Lung (tissue), 12 donors: Measurements from ENCODE around the gene OTUD3. TPM values are rescaled to one million over a fixed set of nuclear protein-coding genes. Genes with fewer than 3 reads are reported as not detected.

Experiments
- ATAC-seq: fragments of 200-7000 bp; cut with Tn5 transposase; one replicate; pipeline ENCODE4 v1.9.1; 2020; ENCODE audit warnings: moderate number of reproducible peaks; ENCODE audit not compliant: insufficient read depth, low FRiP score
- DNase-seq, 3 donors: peaks; one replicate each; pipeline ENCODE4 v3.0.0-alpha.2; 2013 to 2017
- H3K27ac ChIP-seq, 2 donors: one replicate each; pipeline ENCODE4 v1.5.1; 2013; ENCODE audit warnings: mild to moderate bottlenecking in 2 of 2, moderate library complexity in 2 of 2, control low read depth in 1 of 2, inconsistent platforms in 1 of 2, low read depth in 1 of 2, low read length in 1 of 2
- H3K27me3 ChIP-seq, 3 donors: one replicate each; pipeline ENCODE4 v1.5.1; 2013; ENCODE audit warnings: low read length in 2 of 3; ENCODE audit not compliant: control insufficient read depth in 3 of 3, insufficient read depth in 3 of 3
- H3K36me3 ChIP-seq, 4 donors: one replicate each; pipeline ENCODE4 v1.5.1; 2013; ENCODE audit warnings: low read length in 4 of 4, mild to moderate bottlenecking in 1 of 4, moderate library complexity in 1 of 4; ENCODE audit not compliant: control insufficient read depth in 4 of 4, insufficient read depth in 4 of 4
- H3K4me1 ChIP-seq, 5 donors: one replicate each; pipeline ENCODE4 v1.5.1; 2013; ENCODE audit warnings: low read length in 5 of 5, mild to moderate bottlenecking in 2 of 5, moderate library complexity in 1 of 5; ENCODE audit not compliant: control insufficient read depth in 5 of 5, insufficient read depth in 5 of 5
- H3K4me3 ChIP-seq: one replicate; pipeline ENCODE4 v1.5.1; 2013; ENCODE audit warnings: mild to moderate bottlenecking, control low read depth, moderate library complexity
- H3K9ac ChIP-seq, 2 donors: one replicate each; pipeline ENCODE4 v1.5.1; 2013; ENCODE audit warnings: low read length in 2 of 2, control low read depth in 1 of 2; ENCODE audit not compliant: insufficient read depth in 1 of 2
- H3K9me3 ChIP-seq, 4 donors: one replicate each; pipeline ENCODE4 v1.5.1; 2013; ENCODE audit warnings: low read length in 3 of 4, mild to moderate bottlenecking in 1 of 4, moderate library complexity in 1 of 4; ENCODE audit not compliant: control insufficient read depth in 4 of 4, insufficient read depth in 3 of 4
- WGBS, 2 donors: extraction: QIAGEN DNeasy Blood & Tissue Kit; methylation state at CpG; one replicate each; pipeline ENCODE4 v1.1.7; 2013; 5-methylcytosine and 5-hydroxymethylcytosine counted together
- polyA plus RNA-seq, 2 donors: library from polyadenylated mRNA; stranded (reverse); fragments of 200-250 nt; gene quantifications; one replicate each; pipeline ENCODE4 v1.2.1, GENCODE V29; 2013
- total RNA-seq, 2 donors: library from RNA; depleted of rRNA in 1 of 2; stranded (reverse); fragments of >200 nt in 1 of 2; gene quantifications; one replicate each; pipeline ENCODE4 v1.2.1, GENCODE V29; 2014 to 2021
- TF ChIP-seq, protein P1 (sequence below): IDR thresholded peaks from 2 replicates; pipeline ENCODE4 v1.5.1; 2012; ENCODE audit warnings: mild to moderate bottlenecking; ENCODE audit errors: control extremely low read depth, extremely low read depth
- donor health status: control.
- donor health status: control.
- donor health status: Bipolar disorder and iron deficiency.
- donor health status: healthy.
- donor health status: DM: yes; HTN: yes; CAD: no.

The OTUD3 gene
- total and polyA plus RNA-seq, 4 donors, result 1.7 to 8.6 (median 6.7) TPM

GRCh38 chr1:19960591-19960990, 78.4 kb downstream of the OTUD3 start:
- no peak for ATAC-seq
- no peaks in the 10 kb centered on the region for H3K36me3 ChIP-seq
- H3K27me3 ChIP-seq, result peaks cover 0 to 4% (median 0%) of the 10 kb centered on the region in 3 donors
- H3K27ac ChIP-seq, result no peak overlapping the region
- no peak overlapping the region for H3K4me3 ChIP-seq
- H3K9me3 ChIP-seq, result peaks cover 0 to 8% (median 2%) of the 10 kb centered on the region in 4 donors
- no peak overlapping the region for H3K9ac ChIP-seq
- WGBS, 2 donors, result 47 to 56% methylated on average over 5 of the region's 5 CpGs
- no peaks in the 10 kb centered on the region for H3K4me1 ChIP-seq
- DNase-seq, result no peak
- TF ChIP-seq, protein P1, sequence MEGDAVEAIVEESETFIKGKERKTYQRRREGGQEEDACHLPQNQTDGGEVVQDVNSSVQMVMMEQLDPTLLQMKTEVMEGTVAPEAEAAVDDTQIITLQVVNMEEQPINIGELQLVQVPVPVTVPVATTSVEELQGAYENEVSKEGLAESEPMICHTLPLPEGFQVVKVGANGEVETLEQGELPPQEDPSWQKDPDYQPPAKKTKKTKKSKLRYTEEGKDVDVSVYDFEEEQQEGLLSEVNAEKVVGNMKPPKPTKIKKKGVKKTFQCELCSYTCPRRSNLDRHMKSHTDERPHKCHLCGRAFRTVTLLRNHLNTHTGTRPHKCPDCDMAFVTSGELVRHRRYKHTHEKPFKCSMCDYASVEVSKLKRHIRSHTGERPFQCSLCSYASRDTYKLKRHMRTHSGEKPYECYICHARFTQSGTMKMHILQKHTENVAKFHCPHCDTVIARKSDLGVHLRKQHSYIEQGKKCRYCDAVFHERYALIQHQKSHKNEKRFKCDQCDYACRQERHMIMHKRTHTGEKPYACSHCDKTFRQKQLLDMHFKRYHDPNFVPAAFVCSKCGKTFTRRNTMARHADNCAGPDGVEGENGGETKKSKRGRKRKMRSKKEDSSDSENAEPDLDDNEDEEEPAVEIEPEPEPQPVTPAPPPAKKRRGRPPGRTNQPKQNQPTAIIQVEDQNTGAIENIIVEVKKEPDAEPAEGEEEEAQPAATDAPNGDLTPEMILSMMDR, result no peak

Other genes starting within 250 kb of the OTUD3 start
- 100 to 1,000 TPM; 107 to 133 TPM for gene NBL1, start 238.1 kb upstream of the OTUD3 start, total RNA-seq
- gene NBL1, start 238.1 kb upstream of the OTUD3 start, polyA plus RNA-seq, result 100 to 1,000 TPM in 1 of 2 donors, 10 to 100 TPM in 1; 48.0 to 102 TPM
- not detected for gene HTR6, start 217.5 kb upstream of the OTUD3 start, total RNA-seq
- not detected for gene HTR6, start 217.5 kb upstream of the OTUD3 start, polyA plus RNA-seq
- 10 to 100 TPM; 22.5 to 27.8 TPM for gene TMCO4, start 82.5 kb upstream of the OTUD3 start, total RNA-seq
- gene TMCO4, start 82.5 kb upstream of the OTUD3 start, polyA plus RNA-seq, result 10 to 100 TPM; 14.3 to 16.6 TPM
- not detected for gene RNF186, start 67.1 kb upstream of the OTUD3 start, total RNA-seq
- not detected for gene RNF186, start 67.1 kb upstream of the OTUD3 start, polyA plus RNA-seq
- not detected for gene PLA2G2E, start 41.2 kb downstream of the OTUD3 start, total RNA-seq
- not detected for gene PLA2G2E, start 41.2 kb downstream of the OTUD3 start, polyA plus RNA-seq
- gene PLA2G2A, start 97.2 kb downstream of the OTUD3 start, total RNA-seq, result 10 to 100 TPM in 1 of 2 donors, 1 to 10 TPM in 1; 1.8 to 33.1 TPM
- gene PLA2G2A, start 97.2 kb downstream of the OTUD3 start, polyA plus RNA-seq, result 100 to 1,000 TPM in 1 of 2 donors, 10 to 100 TPM in 1; 29.5 to 168 TPM
- 1 to 10 TPM; 1.1 to 6.5 TPM for gene PLA2G5, start 187.8 kb downstream of the OTUD3 start, total RNA-seq
- gene PLA2G5, start 187.8 kb downstream of the OTUD3 start, polyA plus RNA-seq, result 1 to 10 TPM; 1.4 to 3.8 TPM
- under 1 TPM in 1 of 2 donors, not detected in 1; 0.57 TPM for gene PLA2G2D, start 237.1 kb downstream of the OTUD3 start, total RNA-seq
- gene PLA2G2D, start 237.1 kb downstream of the OTUD3 start, polyA plus RNA-seq, result under 1 TPM; 0.06 TPM